GM15510 (cell line): ENCODE data around the gene PTF1A.

ENCODE experiments used
- POLR2A ChIP-seq: IDR thresholded peaks from 3 replicates; pipeline ENCODE4 v1.6.1; 2011; ENCODE audit warnings: borderline replicate concordance; ENCODE audit not compliant: insufficient read length; ENCODE audit errors: extremely low read depth

Gene PTF1A

GRCh38 chr10:23196915-23197314, 4.8 kb downstream of the PTF1A start:
- no peak for TF ChIP-seq POLR2A

- TF ChIP-seq POLR2A = no peak
These were observed 5.3 kb downstream of the PTF1A start for GRCh38 chr10:23197416-23197861.

- TF ChIP-seq POLR2A = no peak
These were observed 6.5 kb downstream of the PTF1A start for GRCh38 chr10:23198610-23198939.

- TF ChIP-seq POLR2A = no peak
These were observed 7.0 kb downstream of the PTF1A start for GRCh38 chr10:23198940-23199767.

- no peak for TF ChIP-seq POLR2A
These were observed 7.8 kb downstream of the PTF1A start for GRCh38 chr10:23199768-23200511.

GRCh38 chr10:23200586-23200985, 8.5 kb downstream of the PTF1A start:
- TF ChIP-seq POLR2A = no peak

- TF ChIP-seq POLR2A = no peak
These were observed 9.0 kb downstream of the PTF1A start for GRCh38 chr10:23200997-23201652.

GRCh38 chr10:23201837-23202236, 9.7 kb downstream of the PTF1A start:
- no peak for TF ChIP-seq POLR2A

GRCh38 chr10:23202779-23203178, 10.7 kb downstream of the PTF1A start:
- TF ChIP-seq POLR2A = no peak

- no peak for TF ChIP-seq POLR2A
These were observed 11.5 kb downstream of the PTF1A start for GRCh38 chr10:23203369-23204325.

- no peak for TF ChIP-seq POLR2A
These were observed 12.7 kb downstream of the PTF1A start for GRCh38 chr10:23204773-23205172.

- no peak for TF ChIP-seq POLR2A
These were observed 14.0 kb downstream of the PTF1A start for GRCh38 chr10:23205972-23206642.

GRCh38 chr10:23217471-23217870, 25.4 kb downstream of the PTF1A start:
- TF ChIP-seq POLR2A = no peak

GRCh38 chr10:23230582-23230981, 38.5 kb downstream of the PTF1A start:
- TF ChIP-seq POLR2A = no peak
